ENCODE data around the gene USP37.

- TF ChIP-seq EZH2 (IDR thresholded peaks at IDR 0.05; ENCODE audit: borderline replicate concordance, low read depth, low read length, poor library complexity, severe bottlenecking): no peak
- TF ChIP-seq CTCF (conservative IDR thresholded peaks at IDR 0.05; ENCODE audit: low read depth, low read length): no peak
Observed at GRCh38 chr2:218447072-218447471, 121.1 kb downstream of the USP37 start.

Data from A673 (cell line).